ENCODE measurements around the gene CPZ.

The CPZ gene

GRCh38 chr4:8582016-8582415 is 10.5 kb upstream of the CPZ start:
- WGBS (ENCODE audit: insufficient coverage) = 75% methylated on average over 2 of the region's 2 CpGs
- Histone ChIP-seq H3K27me3 (replicated peaks in 2 of 5; ENCODE audit: control insufficient read depth in 4 of 5, insufficient read depth in 5 of 5, low read length in 4 of 5) (peaks cover 0 to 89% (median 19%) of the 10 kb centered on the region in 5 experiments), H3K4me1 (ENCODE audit: control extremely low read depth in 1 of 4, control insufficient read depth in 4 of 4, insufficient read depth in 4 of 4, low read length in 3 of 4) (no peaks in the 10 kb centered on the region), H3K4me3 (ENCODE audit: control insufficient read depth in 1 of 7, extremely low read depth in 1 of 7, insufficient read depth in 4 of 7, low read depth in 2 of 7, low read length in 6 of 7) (no peak overlapping the region), H3K27ac (ENCODE audit: insufficient read depth in 1 of 2, low read depth in 1 of 2, low read length in 2 of 2, poor library complexity in 1 of 2, severe bottlenecking in 2 of 2) (no peak overlapping the region), H3K36me3 (ENCODE audit: control insufficient read depth in 4 of 4, insufficient read depth in 4 of 4, low read length in 3 of 4) (no peaks in the 10 kb centered on the region), H3K9me3 (ENCODE audit: control extremely low read depth in 1 of 5, control insufficient read depth in 4 of 5, insufficient read depth in 2 of 5, low read depth in 1 of 5, low read length in 4 of 5) (peaks cover 0 to 5% (median 0%) of the 10 kb centered on the region in 5 experiments)
- no peak for DNase-seq
- CTCF ChIA-PET = no interaction called here
- POLR2A ChIA-PET = no interaction called here

- H3K27ac ChIP-seq (ENCODE audit: insufficient read depth in 1 of 2, low read depth in 1 of 2, low read length in 2 of 2, poor library complexity in 1 of 2, severe bottlenecking in 2 of 2) = no peak overlapping the region
- ChIA-PET POLR2A (no interaction called here), CTCF (no interaction called here)
- WGBS (ENCODE audit: insufficient coverage) = 98% methylated on average over 10 of the region's 12 CpGs
- DNase-seq = no peak
- no peaks in the 10 kb centered on the region for H3K36me3 ChIP-seq (ENCODE audit: control insufficient read depth in 4 of 4, insufficient read depth in 4 of 4, low read length in 3 of 4)
- H3K9me3 ChIP-seq (ENCODE audit: control extremely low read depth in 1 of 5, control insufficient read depth in 4 of 5, insufficient read depth in 2 of 5, low read depth in 1 of 5, low read length in 4 of 5) = peaks cover 0 to 5% (median 0%) of the 10 kb centered on the region in 5 experiments
- H3K27me3 ChIP-seq (replicated peaks in 2 of 5; ENCODE audit: control insufficient read depth in 4 of 5, insufficient read depth in 5 of 5, low read length in 4 of 5) = peaks cover 0 to 89% (median 20%) of the 10 kb centered on the region in 5 experiments
- no peak overlapping the region for H3K4me3 ChIP-seq (ENCODE audit: control insufficient read depth in 1 of 7, extremely low read depth in 1 of 7, insufficient read depth in 4 of 7, low read depth in 2 of 7, low read length in 6 of 7)
- no peaks in the 10 kb centered on the region for H3K4me1 ChIP-seq (ENCODE audit: control extremely low read depth in 1 of 4, control insufficient read depth in 4 of 4, insufficient read depth in 4 of 4, low read length in 3 of 4)
Observed at GRCh38 chr4:8582436-8582835, 10.1 kb upstream of the CPZ start.

- Histone ChIP-seq H3K36me3 (ENCODE audit: control insufficient read depth in 4 of 4, insufficient read depth in 4 of 4, low read length in 3 of 4) (no peaks in the 10 kb centered on the region), H3K9me3 (ENCODE audit: control extremely low read depth in 1 of 5, control insufficient read depth in 4 of 5, insufficient read depth in 2 of 5, low read depth in 1 of 5, low read length in 4 of 5) (peaks cover 0 to 5% (median 0%) of the 10 kb centered on the region in 5 experiments), H3K4me3 (ENCODE audit: control insufficient read depth in 1 of 7, extremely low read depth in 1 of 7, insufficient read depth in 4 of 7, low read depth in 2 of 7, low read length in 6 of 7) (no peak overlapping the region), H3K27me3 (replicated peaks in 2 of 5; ENCODE audit: control insufficient read depth in 4 of 5, insufficient read depth in 5 of 5, low read length in 4 of 5) (peaks cover 0 to 89% (median 20%) of the 10 kb centered on the region in 5 experiments), H3K4me1 (ENCODE audit: control extremely low read depth in 1 of 4, control insufficient read depth in 4 of 4, insufficient read depth in 4 of 4, low read length in 3 of 4) (no peaks in the 10 kb centered on the region), H3K27ac (ENCODE audit: insufficient read depth in 1 of 2, low read depth in 1 of 2, low read length in 2 of 2, poor library complexity in 1 of 2, severe bottlenecking in 2 of 2) (no peak overlapping the region)
- DNase-seq = no peak
- WGBS (ENCODE audit: insufficient coverage) = 80% methylated on average over 9 of the region's 9 CpGs
- POLR2A ChIA-PET = no interaction called here
- CTCF ChIA-PET = no interaction called here
Observed at GRCh38 chr4:8582941-8583654, 9.5 kb upstream of the CPZ start.

GRCh38 chr4:8583655-8584025 is 8.9 kb upstream of the CPZ start:
- Histone ChIP-seq H3K9me3 (ENCODE audit: control extremely low read depth in 1 of 5, control insufficient read depth in 4 of 5, insufficient read depth in 2 of 5, low read depth in 1 of 5, low read length in 4 of 5) (peaks cover 0 to 5% (median 0%) of the 10 kb centered on the region in 5 experiments), H3K27me3 (replicated peaks in 2 of 5; ENCODE audit: control insufficient read depth in 4 of 5, insufficient read depth in 5 of 5, low read length in 4 of 5) (peaks cover 0 to 92% (median 20%) of the 10 kb centered on the region in 5 experiments), H3K36me3 (ENCODE audit: control insufficient read depth in 4 of 4, insufficient read depth in 4 of 4, low read length in 3 of 4) (no peaks in the 10 kb centered on the region), H3K4me3 (ENCODE audit: control insufficient read depth in 1 of 7, extremely low read depth in 1 of 7, insufficient read depth in 4 of 7, low read depth in 2 of 7, low read length in 6 of 7) (no peak overlapping the region), H3K4me1 (ENCODE audit: control extremely low read depth in 1 of 4, control insufficient read depth in 4 of 4, insufficient read depth in 4 of 4, low read length in 3 of 4) (no peaks in the 10 kb centered on the region), H3K27ac (ENCODE audit: insufficient read depth in 1 of 2, low read depth in 1 of 2, low read length in 2 of 2, poor library complexity in 1 of 2, severe bottlenecking in 2 of 2) (no peak overlapping the region)
- POLR2A ChIA-PET = no interaction called here
- 90% methylated on average over 2 of the region's 4 CpGs for WGBS (ENCODE audit: insufficient coverage)
- CTCF ChIA-PET = interaction anchor here (1.4 kb wide), 1 partner anchor 24 kb away, joined by 4 read pairs; no protein-coding TSS in a partner anchor
- no peak for DNase-seq

- WGBS (ENCODE audit: insufficient coverage) = 62% methylated on average over 4 of the region's 6 CpGs
- no peak for DNase-seq
- Histone ChIP-seq H3K36me3 (ENCODE audit: control insufficient read depth in 4 of 4, insufficient read depth in 4 of 4, low read length in 3 of 4) (no peaks in the 10 kb centered on the region), H3K4me3 (ENCODE audit: control insufficient read depth in 1 of 7, extremely low read depth in 1 of 7, insufficient read depth in 4 of 7, low read depth in 2 of 7, low read length in 6 of 7) (no peak overlapping the region), H3K27me3 (replicated peaks in 2 of 5; ENCODE audit: control insufficient read depth in 4 of 5, insufficient read depth in 5 of 5, low read length in 4 of 5) (peaks cover 0 to 91% (median 11%) of the 10 kb centered on the region in 5 experiments), H3K9me3 (ENCODE audit: control extremely low read depth in 1 of 5, control insufficient read depth in 4 of 5, insufficient read depth in 2 of 5, low read depth in 1 of 5, low read length in 4 of 5) (peaks cover 0 to 5% (median 0%) of the 10 kb centered on the region in 5 experiments), H3K27ac (ENCODE audit: insufficient read depth in 1 of 2, low read depth in 1 of 2, low read length in 2 of 2, poor library complexity in 1 of 2, severe bottlenecking in 2 of 2) (no peak overlapping the region), H3K4me1 (ENCODE audit: control extremely low read depth in 1 of 4, control insufficient read depth in 4 of 4, insufficient read depth in 4 of 4, low read length in 3 of 4) (no peaks in the 10 kb centered on the region)
- ChIA-PET POLR2A (no interaction called here), CTCF (no interaction called here)
Observed at GRCh38 chr4:8585186-8585585, 7.4 kb upstream of the CPZ start.

- Histone ChIP-seq H3K4me3 (ENCODE audit: control insufficient read depth in 1 of 7, extremely low read depth in 1 of 7, insufficient read depth in 4 of 7, low read depth in 2 of 7, low read length in 6 of 7) (no peak overlapping the region), H3K9me3 (ENCODE audit: control extremely low read depth in 1 of 5, control insufficient read depth in 4 of 5, insufficient read depth in 2 of 5, low read depth in 1 of 5, low read length in 4 of 5) (peaks cover 0 to 4% (median 0%) of the 10 kb centered on the region in 5 experiments), H3K4me1 (ENCODE audit: control extremely low read depth in 1 of 4, control insufficient read depth in 4 of 4, insufficient read depth in 4 of 4, low read length in 3 of 4) (no peaks in the 10 kb centered on the region), H3K27me3 (replicated peaks in 2 of 5; ENCODE audit: control insufficient read depth in 4 of 5, insufficient read depth in 5 of 5, low read length in 4 of 5) (peaks cover 0 to 91% (median 15%) of the 10 kb centered on the region in 5 experiments), H3K27ac (ENCODE audit: insufficient read depth in 1 of 2, low read depth in 1 of 2, low read length in 2 of 2, poor library complexity in 1 of 2, severe bottlenecking in 2 of 2) (no peak overlapping the region), H3K36me3 (ENCODE audit: control insufficient read depth in 4 of 4, insufficient read depth in 4 of 4, low read length in 3 of 4) (no peaks in the 10 kb centered on the region)
- ChIA-PET CTCF (no interaction called here), POLR2A (no interaction called here)
- 70% methylated on average over 5 of the region's 7 CpGs for WGBS (ENCODE audit: insufficient coverage)
- DNase-seq = no peak
Observed at GRCh38 chr4:8585721-8586212, 6.8 kb upstream of the CPZ start.

GRCh38 chr4:8586246-8586645 is 6.3 kb upstream of the CPZ start:
- ChIA-PET POLR2A (no interaction called here), CTCF (no interaction called here)
- H3K36me3 ChIP-seq (ENCODE audit: control insufficient read depth in 4 of 4, insufficient read depth in 4 of 4, low read length in 3 of 4) = no peaks in the 10 kb centered on the region
- H3K27me3 ChIP-seq (replicated peaks in 2 of 5; ENCODE audit: control insufficient read depth in 4 of 5, insufficient read depth in 5 of 5, low read length in 4 of 5) = peaks cover 0 to 91% (median 14%) of the 10 kb centered on the region in 5 experiments
- no peak for DNase-seq
- no peak overlapping the region for H3K4me3 ChIP-seq (ENCODE audit: control insufficient read depth in 1 of 7, extremely low read depth in 1 of 7, insufficient read depth in 4 of 7, low read depth in 2 of 7, low read length in 6 of 7)
- H3K9me3 ChIP-seq (ENCODE audit: control extremely low read depth in 1 of 5, control insufficient read depth in 4 of 5, insufficient read depth in 2 of 5, low read depth in 1 of 5, low read length in 4 of 5) = no peaks in the 10 kb centered on the region
- 67% methylated on average over 4 of the region's 5 CpGs for WGBS (ENCODE audit: insufficient coverage)
- no peaks in the 10 kb centered on the region for H3K4me1 ChIP-seq (ENCODE audit: control extremely low read depth in 1 of 4, control insufficient read depth in 4 of 4, insufficient read depth in 4 of 4, low read length in 3 of 4)
- no peak overlapping the region for H3K27ac ChIP-seq (ENCODE audit: insufficient read depth in 1 of 2, low read depth in 1 of 2, low read length in 2 of 2, poor library complexity in 1 of 2, severe bottlenecking in 2 of 2)
